ENCODE data around the gene CALR3.
"Not testable (repeated sequence)": the region's sequence is repeated elsewhere in the genome, so short reads cannot be mapped to it uniquely, and the experiment has no call there.

- TF ChIP-seq CTCF (IDR thresholded peaks at IDR 0.05; ENCODE audit: low read depth, low read length, poor library complexity, severe bottlenecking); EZH2phosphoT487 (IDR thresholded peaks at IDR 0.05; ENCODE audit: borderline replicate concordance, low read length): not testable (repeated sequence)
Measured at GRCh38 chr19:16472559-16472899, 23.4 kb downstream of the CALR3 start.
